Measurements from ENCODE around the gene RITA1. TPM values are rescaled to one million over a fixed set of nuclear protein-coding genes. Genes with fewer than 3 reads are reported as not detected.

The RITA1 gene
- total RNA-seq, 2 donors from 2014 or later = 18.8 to 20.3 TPM

DNA sequence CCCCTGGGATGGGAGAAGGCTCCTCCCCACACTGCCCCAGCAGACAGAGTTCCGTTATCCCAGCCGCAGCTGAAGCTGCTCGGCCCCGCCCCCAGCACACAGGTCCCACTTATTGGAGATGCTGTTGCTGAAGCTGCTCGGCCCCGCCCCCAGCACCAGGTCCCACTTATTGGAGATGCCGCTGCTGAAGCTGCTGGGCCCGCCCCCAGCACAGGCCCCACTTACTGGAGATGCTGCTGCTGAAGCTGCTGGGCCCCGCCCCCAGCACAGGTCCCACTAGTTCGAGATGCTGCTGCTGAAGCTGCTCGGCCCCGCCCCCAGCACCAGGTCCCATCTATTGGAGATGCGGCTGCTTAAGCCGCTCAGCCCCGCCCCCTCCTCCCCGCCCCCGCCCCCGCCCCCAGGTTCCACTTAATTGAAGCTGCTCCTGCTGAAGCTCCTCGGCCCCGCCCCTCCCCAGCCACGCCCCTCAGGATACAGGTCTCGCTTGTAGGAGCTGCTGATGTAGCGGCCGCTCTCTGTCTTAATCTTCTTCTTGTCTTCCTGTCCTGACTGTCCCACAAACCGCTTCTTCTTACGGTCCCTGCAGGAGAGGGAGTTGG lies 24.0 kb upstream of the RITA1 start:
- TF ChIP-seq, protein P1, sequence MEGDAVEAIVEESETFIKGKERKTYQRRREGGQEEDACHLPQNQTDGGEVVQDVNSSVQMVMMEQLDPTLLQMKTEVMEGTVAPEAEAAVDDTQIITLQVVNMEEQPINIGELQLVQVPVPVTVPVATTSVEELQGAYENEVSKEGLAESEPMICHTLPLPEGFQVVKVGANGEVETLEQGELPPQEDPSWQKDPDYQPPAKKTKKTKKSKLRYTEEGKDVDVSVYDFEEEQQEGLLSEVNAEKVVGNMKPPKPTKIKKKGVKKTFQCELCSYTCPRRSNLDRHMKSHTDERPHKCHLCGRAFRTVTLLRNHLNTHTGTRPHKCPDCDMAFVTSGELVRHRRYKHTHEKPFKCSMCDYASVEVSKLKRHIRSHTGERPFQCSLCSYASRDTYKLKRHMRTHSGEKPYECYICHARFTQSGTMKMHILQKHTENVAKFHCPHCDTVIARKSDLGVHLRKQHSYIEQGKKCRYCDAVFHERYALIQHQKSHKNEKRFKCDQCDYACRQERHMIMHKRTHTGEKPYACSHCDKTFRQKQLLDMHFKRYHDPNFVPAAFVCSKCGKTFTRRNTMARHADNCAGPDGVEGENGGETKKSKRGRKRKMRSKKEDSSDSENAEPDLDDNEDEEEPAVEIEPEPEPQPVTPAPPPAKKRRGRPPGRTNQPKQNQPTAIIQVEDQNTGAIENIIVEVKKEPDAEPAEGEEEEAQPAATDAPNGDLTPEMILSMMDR (conservative IDR thresholded peaks at IDR 0.05) = no peak
- Histone ChIP-seq H3K4me1 (ENCODE audit: control insufficient read depth, insufficient read depth, low read length) (no peaks in the 10 kb centered on the region), H3K9me3 (ENCODE audit: control insufficient read depth, low read length) (no peaks in the 10 kb centered on the region), H3K27me3 (ENCODE audit: control insufficient read depth, insufficient read depth, low read length, poor library complexity, severe bottlenecking) (no peaks in the 10 kb centered on the region), H3K4me3 (ENCODE audit: low read length) (no peak overlapping the region), H3K27ac (ENCODE audit: low read depth, low read length) (peak overlapping the region; percentile 71), H3K36me3 (ENCODE audit: control insufficient read depth, insufficient read depth, low read length) (peaks cover 56% of the 10 kb centered on the region), H3K9ac (ENCODE audit: extremely low read depth, low read length, poor library complexity, severe bottlenecking) (no peak overlapping the region)
- 29 to 30% methylated on average over 12 to 20 of the region's 26 CpGs for WGBS, 2 experiments (ENCODE audit: insufficient coverage in 1 of 2, insufficient read length in 1 of 2)
- H3K27me3 Mint-ChIP-seq (ENCODE audit: insufficient read depth) = peaks cover under 1% of the 10 kb centered on the region
- no peaks in the 10 kb centered on the region for H3K9me3 Mint-ChIP-seq
- peak; percentile 100 for DNase-seq
- H3K4me1 Mint-ChIP-seq = peaks cover 9% of the 10 kb centered on the region
- peak overlapping the region; percentile 69 for H3K27ac Mint-ChIP-seq
- no peak overlapping the region for H3K4me3 Mint-ChIP-seq
- H3K36me3 Mint-ChIP-seq (ENCODE audit: low read depth) = peaks cover 57% of the 10 kb centered on the region

DNA sequence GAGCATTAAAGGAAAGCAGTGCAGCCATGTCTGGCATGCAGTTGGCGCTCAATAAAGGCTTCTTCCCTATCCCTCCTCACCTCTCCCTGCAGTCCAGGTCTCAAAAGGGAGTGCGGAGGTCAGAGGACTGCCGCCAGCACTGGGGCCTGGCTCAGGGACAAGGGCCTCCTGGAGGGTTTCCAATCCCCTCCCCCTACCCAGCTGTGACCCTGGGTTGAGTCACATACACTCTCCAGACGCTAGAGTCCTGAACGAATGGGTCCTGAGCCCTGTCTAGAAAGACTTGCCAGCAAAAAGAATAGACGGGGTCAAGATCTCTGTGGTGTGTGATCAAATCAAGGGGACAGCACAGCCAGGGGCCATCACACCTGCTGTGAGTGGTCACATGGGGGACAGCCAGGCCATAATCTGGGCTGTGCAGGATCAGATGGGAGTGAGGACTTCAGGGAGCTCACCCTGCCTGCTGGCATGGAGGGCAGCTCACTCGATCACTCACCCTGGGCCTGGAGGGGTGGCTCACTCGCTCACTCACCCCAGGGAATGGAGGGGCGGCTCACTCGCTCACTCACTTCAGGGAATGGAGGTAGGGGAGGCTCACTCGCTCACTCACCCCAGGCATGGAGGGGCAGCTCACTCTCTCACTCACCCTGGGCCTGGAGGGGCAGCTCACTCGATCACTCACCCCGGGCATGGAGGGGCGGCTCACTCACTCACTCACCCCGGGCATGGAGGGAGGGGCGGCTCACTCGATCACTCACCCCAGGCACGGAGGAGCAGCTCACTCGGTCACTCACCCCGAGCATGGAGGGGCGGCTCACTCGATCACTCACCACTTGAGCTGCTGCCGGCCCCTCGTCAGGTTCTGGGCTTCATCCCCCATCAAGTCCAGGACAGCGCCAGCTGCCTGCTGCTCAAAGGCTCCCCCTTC lies 23.2 kb upstream of the RITA1 start:
- H3K9me3 Mint-ChIP-seq = no peaks in the 10 kb centered on the region
- peak; percentile 87 for DNase-seq
- H3K36me3 Mint-ChIP-seq (ENCODE audit: low read depth) = peaks cover 61% of the 10 kb centered on the region
- H3K4me1 Mint-ChIP-seq = peaks cover 9% of the 10 kb centered on the region
- no peak overlapping the region for H3K4me3 Mint-ChIP-seq
- H3K4me3 ChIP-seq (ENCODE audit: low read length) = no peak overlapping the region
- H3K27me3 ChIP-seq (ENCODE audit: control insufficient read depth, insufficient read depth, low read length, poor library complexity, severe bottlenecking) = no peaks in the 10 kb centered on the region
- H3K4me1 ChIP-seq (ENCODE audit: control insufficient read depth, insufficient read depth, low read length) = no peaks in the 10 kb centered on the region
- H3K27ac Mint-ChIP-seq = peak overlapping the region; percentile 69
- H3K27me3 Mint-ChIP-seq (ENCODE audit: insufficient read depth) = no peaks in the 10 kb centered on the region
- 78 to 84% methylated on average over 11 to 24 of the region's 25 CpGs for WGBS, 2 experiments (ENCODE audit: insufficient coverage in 1 of 2, insufficient read length in 1 of 2)
- peak overlapping the region; percentile 71 for H3K27ac ChIP-seq (ENCODE audit: low read depth, low read length)
- peaks cover 59% of the 10 kb centered on the region for H3K36me3 ChIP-seq (ENCODE audit: control insufficient read depth, insufficient read depth, low read length)
- H3K9me3 ChIP-seq (ENCODE audit: control insufficient read depth, low read length) = no peaks in the 10 kb centered on the region
- H3K9ac ChIP-seq (ENCODE audit: extremely low read depth, low read length, poor library complexity, severe bottlenecking) = no peak overlapping the region
- TF ChIP-seq, protein P1 (conservative IDR thresholded peaks at IDR 0.05) = no peak

DNA sequence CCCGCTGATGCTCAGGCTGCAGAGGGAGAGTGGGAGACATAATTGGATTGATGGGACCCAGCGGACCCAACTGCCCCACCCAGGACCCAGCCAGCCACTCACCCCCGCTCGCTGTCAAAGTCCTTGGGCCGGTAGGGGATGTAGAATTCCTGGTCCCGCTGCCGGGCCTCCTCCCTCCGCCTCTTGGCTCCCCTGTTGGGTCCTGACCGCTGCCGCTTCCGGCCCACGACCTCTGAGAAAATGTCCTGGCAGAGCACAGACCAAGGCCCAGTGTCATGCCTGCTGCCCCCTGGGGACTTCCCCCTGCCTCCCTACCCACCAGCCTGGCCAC lies 22.5 kb upstream of the RITA1 start:
- no peak overlapping the region for H3K9ac ChIP-seq (ENCODE audit: extremely low read depth, low read length, poor library complexity, severe bottlenecking)
- no peak overlapping the region for H3K4me3 Mint-ChIP-seq
- no peaks in the 10 kb centered on the region for H3K27me3 Mint-ChIP-seq (ENCODE audit: insufficient read depth)
- H3K27ac Mint-ChIP-seq = no peak overlapping the region
- TF ChIP-seq, protein P1 (conservative IDR thresholded peaks at IDR 0.05) = no peak
- peaks cover 9% of the 10 kb centered on the region for H3K4me1 Mint-ChIP-seq
- no peak overlapping the region for H3K4me3 ChIP-seq (ENCODE audit: low read length)
- peaks cover 63% of the 10 kb centered on the region for H3K36me3 ChIP-seq (ENCODE audit: control insufficient read depth, insufficient read depth, low read length)
- H3K27me3 ChIP-seq (ENCODE audit: control insufficient read depth, insufficient read depth, low read length, poor library complexity, severe bottlenecking) = no peaks in the 10 kb centered on the region
- WGBS, 2 experiments (ENCODE audit: insufficient coverage in 1 of 2, insufficient read length in 1 of 2) = 88 to 90% methylated on average over 5 to 12 of the region's 12 CpGs
- no peaks in the 10 kb centered on the region for H3K9me3 ChIP-seq (ENCODE audit: control insufficient read depth, low read length)
- no peak overlapping the region for H3K27ac ChIP-seq (ENCODE audit: low read depth, low read length)
- H3K36me3 Mint-ChIP-seq (ENCODE audit: low read depth) = peaks cover 56% of the 10 kb centered on the region
- no peaks in the 10 kb centered on the region for H3K9me3 Mint-ChIP-seq
- peak; percentile 51 for DNase-seq
- no peaks in the 10 kb centered on the region for H3K4me1 ChIP-seq (ENCODE audit: control insufficient read depth, insufficient read depth, low read length)
